Measurements from ENCODE around the gene ARHGAP1. TPM values are rescaled to one million over a fixed set of nuclear protein-coding genes. Genes with fewer than 3 reads are reported as not detected.

The ARHGAP1 gene
- total RNA-seq, 2 experiments from 2014 or later, result 33.7 to 36.3 TPM

DNA sequence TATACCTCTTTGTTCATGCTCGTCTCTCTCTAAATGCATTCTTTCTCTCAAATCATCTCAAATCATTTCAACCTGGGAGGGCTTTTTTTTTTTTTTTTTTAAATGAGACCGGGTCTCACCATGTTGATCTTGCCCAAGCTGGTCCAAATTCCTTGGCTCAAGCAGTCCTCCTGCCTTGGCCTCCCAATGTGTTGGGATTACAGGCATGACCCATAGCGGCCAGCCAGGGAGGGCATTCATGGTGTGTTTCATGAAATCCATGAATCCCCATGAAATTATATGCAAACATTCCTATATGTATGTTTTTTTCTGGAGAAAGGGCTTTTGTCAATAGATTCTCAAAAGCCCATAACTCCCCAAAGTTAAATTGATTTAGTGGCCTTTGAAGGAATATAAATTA, 56.9 kb downstream of the ARHGAP1 start:
- ATAC-seq (ENCODE audit: poor library complexity) (no peak), DNase-seq (no peak)
- TF ChIP-seq CTCF (IDR thresholded peaks at IDR 0.05), result no peak
- ChIA-PET POLR2A (interaction anchor here (0.6 to 0.9 kb wide), 3 partner anchors 28 to 295 kb away, joined by 3 read pairs; no protein-coding TSS in a partner anchor), CTCF (no interaction called here)
- Mint-ChIP-seq H3K4me1 (ENCODE audit: low read depth) (peaks cover 22% of the 10 kb centered on the region), H3K9me3 (no peaks in the 10 kb centered on the region), H3K36me3 (ENCODE audit: low read depth) (peaks cover 93% of the 10 kb centered on the region), H3K4me3 (no peak overlapping the region), H3K27ac (no peak overlapping the region), H3K27me3 (no peaks in the 10 kb centered on the region)
- Histone ChIP-seq H3K27me3 (ENCODE audit: control insufficient read depth in 1 of 2, insufficient read depth in 2 of 2, low read length in 2 of 2) (no peaks in the 10 kb centered on the region), H3K4me1 (ENCODE audit: insufficient read depth, low read length) (peaks cover 4% of the 10 kb centered on the region), H3K27ac (ENCODE audit: low read depth in 1 of 2, low read length in 2 of 2) (no peak overlapping the region), H3K9me3 (ENCODE audit: control insufficient read depth in 1 of 2, insufficient read depth in 1 of 2, low read length in 2 of 2) (no peaks in the 10 kb centered on the region), H3K36me3 (ENCODE audit: insufficient read depth, low read length) (peaks cover 50% of the 10 kb centered on the region), H3K4me3 (ENCODE audit: low read length) (no peak overlapping the region)
- intact Hi-C loops (cut with DNase I, micrococcal nuclease), result no loop called here

GRCh38 chr11:46642627-46643335, 57.6 kb downstream of the ARHGAP1 start:
- no peaks in the 10 kb centered on the region for H3K27me3 ChIP-seq (ENCODE audit: control insufficient read depth in 1 of 2, insufficient read depth in 2 of 2, low read length in 2 of 2)
- Mint-ChIP-seq H3K4me1 (ENCODE audit: low read depth) (peaks cover 25% of the 10 kb centered on the region), H3K27me3 (no peaks in the 10 kb centered on the region), H3K36me3 (ENCODE audit: low read depth) (peaks cover 92% of the 10 kb centered on the region), H3K9me3 (no peaks in the 10 kb centered on the region), H3K27ac (no peak overlapping the region), H3K4me3 (no peak overlapping the region)
- no peaks in the 10 kb centered on the region for H3K9me3 ChIP-seq (ENCODE audit: control insufficient read depth in 1 of 2, insufficient read depth in 1 of 2, low read length in 2 of 2)
- ChIA-PET POLR2A (interaction anchor here (0.7 to 0.8 kb wide), 2 partner anchors 25 to 1091 kb away, joined by 3 to 5 read pairs; partner anchors contain the start of gene ATG13), CTCF (no interaction called here)
- H3K4me3 ChIP-seq (ENCODE audit: low read length), result no peak overlapping the region
- H3K4me1 ChIP-seq (ENCODE audit: insufficient read depth, low read length), result peaks cover 4% of the 10 kb centered on the region
- peaks cover 55% of the 10 kb centered on the region for H3K36me3 ChIP-seq (ENCODE audit: insufficient read depth, low read length)
- H3K27ac ChIP-seq (ENCODE audit: low read depth in 1 of 2, low read length in 2 of 2), result no peak overlapping the region
- ATAC-seq (ENCODE audit: poor library complexity) (no peak), DNase-seq (no peak)
- TF ChIP-seq CTCF (IDR thresholded peaks at IDR 0.05), result no peak
- intact Hi-C loops (cut with DNase I, micrococcal nuclease), result no loop called here

DNA sequence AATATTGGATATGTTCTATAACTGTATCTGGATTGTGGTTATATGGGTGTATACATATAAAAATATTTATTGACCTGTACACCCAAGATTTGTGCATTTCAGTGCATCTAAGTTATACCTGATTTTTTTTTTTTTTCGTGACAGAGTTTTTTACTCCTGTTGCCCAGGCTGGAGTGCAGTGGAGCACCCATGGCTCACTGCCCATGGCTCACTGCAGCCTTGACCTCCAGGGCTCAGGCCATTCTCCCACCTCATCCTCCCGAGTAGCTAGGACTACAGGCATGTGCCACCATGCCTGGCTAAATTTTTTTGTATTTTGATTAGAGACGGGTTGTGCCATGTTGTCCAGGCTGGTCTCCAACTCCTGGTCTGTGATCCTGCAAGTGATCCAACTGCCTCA, 58.8 kb downstream of the ARHGAP1 start:
- intact Hi-C loops (cut with DNase I, micrococcal nuclease), result no loop called here
- Mint-ChIP-seq H3K9me3 (no peaks in the 10 kb centered on the region), H3K4me1 (ENCODE audit: low read depth) (peaks cover 25% of the 10 kb centered on the region), H3K36me3 (ENCODE audit: low read depth) (peaks cover 86% of the 10 kb centered on the region), H3K27me3 (no peaks in the 10 kb centered on the region), H3K4me3 (no peak overlapping the region), H3K27ac (no peak overlapping the region)
- Histone ChIP-seq H3K36me3 (ENCODE audit: insufficient read depth, low read length) (peaks cover 51% of the 10 kb centered on the region), H3K4me1 (ENCODE audit: insufficient read depth, low read length) (peaks cover 4% of the 10 kb centered on the region), H3K4me3 (ENCODE audit: low read length) (no peak overlapping the region), H3K9me3 (ENCODE audit: control insufficient read depth in 1 of 2, insufficient read depth in 1 of 2, low read length in 2 of 2) (no peaks in the 10 kb centered on the region), H3K27ac (ENCODE audit: low read depth in 1 of 2, low read length in 2 of 2) (no peak overlapping the region), H3K27me3 (ENCODE audit: control insufficient read depth in 1 of 2, insufficient read depth in 2 of 2, low read length in 2 of 2) (no peaks in the 10 kb centered on the region)
- ChIA-PET CTCF (interaction anchor here (0.6 to 0.7 kb wide), 2 partner anchors 9 to 536 kb away, joined by 3 to 5 read pairs; no protein-coding TSS in a partner anchor), POLR2A (no interaction called here)
- ATAC-seq (ENCODE audit: poor library complexity), result no peak
- no peak for TF ChIP-seq CTCF (IDR thresholded peaks at IDR 0.05)
- DNase-seq, result no peak
